Measurements from ENCODE around the gene MMAB. TPM values are rescaled to one million over a fixed set of nuclear protein-coding genes. Genes with fewer than 3 reads are reported as not detected.

The MMAB gene
- total and polyA plus RNA-seq, 2 of the 13 experiments (the other 11 are each of a cell fraction or from before 2014, with no cell fraction given) = 26.1 to 77.3 TPM

GRCh38 chr12:109588461-109589239 is 15.3 kb upstream of the MMAB start (continued):
- TF ChIP-seq, protein P1, sequence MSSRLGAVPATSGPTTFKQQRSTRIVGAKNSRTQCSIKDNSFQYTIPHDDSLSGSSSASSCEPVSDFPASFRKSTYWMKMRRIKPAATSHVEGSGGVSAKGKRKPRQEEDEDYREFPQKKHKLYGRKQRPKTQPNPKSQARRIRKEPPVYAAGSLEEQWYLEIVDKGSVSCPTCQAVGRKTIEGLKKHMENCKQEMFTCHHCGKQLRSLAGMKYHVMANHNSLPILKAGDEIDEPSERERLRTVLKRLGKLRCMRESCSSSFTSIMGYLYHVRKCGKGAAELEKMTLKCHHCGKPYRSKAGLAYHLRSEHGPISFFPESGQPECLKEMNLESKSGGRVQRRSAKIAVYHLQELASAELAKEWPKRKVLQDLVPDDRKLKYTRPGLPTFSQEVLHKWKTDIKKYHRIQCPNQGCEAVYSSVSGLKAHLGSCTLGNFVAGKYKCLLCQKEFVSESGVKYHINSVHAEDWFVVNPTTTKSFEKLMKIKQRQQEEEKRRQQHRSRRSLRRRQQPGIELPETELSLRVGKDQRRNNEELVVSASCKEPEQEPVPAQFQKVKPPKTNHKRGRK (CRISPR knock-in tag; IDR thresholded peaks at IDR 0.05) = no peak
- TF ChIP-seq ZFAT (CRISPR knock-in tag; conservative IDR thresholded peaks at IDR 0.05) (no peak), NR2C2 (CRISPR knock-in tag; IDR thresholded peaks at IDR 0.05; ENCODE audit: borderline replicate concordance) (no peak), RBM39 (IDR thresholded peaks at IDR 0.05; ENCODE audit: low read depth, low read length, poor library complexity, severe bottlenecking) (peak; percentile 45), ZEB1 (IDR thresholded peaks at IDR 0.05; ENCODE audit: insufficient replicate concordance, low read depth) (peak; percentile 81), ZNF180 (CRISPR knock-in tag; IDR thresholded peaks at IDR 0.05; ENCODE audit: borderline replicate concordance, low read depth) (no peak), ZNF484 (CRISPR knock-in tag; IDR thresholded peaks at IDR 0.05; ENCODE audit: borderline replicate concordance, low read depth) (no peak), ZNF619 (CRISPR knock-in tag; IDR thresholded peaks at IDR 0.05) (0 out of 2 replicates have a peak, but pooled peaks have one; percentile 20), ELF4 (CRISPR knock-in tag; IDR thresholded peaks at IDR 0.05; ENCODE audit: borderline replicate concordance) (no peak), CENPBD1 (CRISPR knock-in tag; IDR thresholded peaks at IDR 0.05; ENCODE audit: borderline replicate concordance, low read depth) (no peak), ZNF746 (CRISPR knock-in tag; IDR thresholded peaks at IDR 0.05) (no peak), TCF7 (IDR thresholded peaks at IDR 0.05; ENCODE audit: low read depth) (peak; percentile 40; the same call in 1 of the 2 replicates), ISL2 (CRISPR knock-in tag; IDR thresholded peaks at IDR 0.05) (no peak), STAT5B (CRISPR knock-in tag; IDR thresholded peaks at IDR 0.05) (no peak), PRDM15 (CRISPR knock-in tag; IDR thresholded peaks at IDR 0.05) (no peak), FOSL2 (CRISPR knock-in tag; IDR thresholded peaks at IDR 0.05) (peak; percentile 91), ZNF256 (CRISPR knock-in tag; conservative IDR thresholded peaks at IDR 0.05) (no peak)
- TF ChIP-seq, protein P2, sequence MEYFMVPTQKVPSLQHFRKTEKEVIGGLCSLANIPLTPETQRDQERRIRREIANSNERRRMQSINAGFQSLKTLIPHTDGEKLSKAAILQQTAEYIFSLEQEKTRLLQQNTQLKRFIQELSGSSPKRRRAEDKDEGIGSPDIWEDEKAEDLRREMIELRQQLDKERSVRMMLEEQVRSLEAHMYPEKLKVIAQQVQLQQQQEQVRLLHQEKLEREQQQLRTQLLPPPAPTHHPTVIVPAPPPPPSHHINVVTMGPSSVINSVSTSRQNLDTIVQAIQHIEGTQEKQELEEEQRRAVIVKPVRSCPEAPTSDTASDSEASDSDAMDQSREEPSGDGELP (IDR thresholded peaks at IDR 0.05; ENCODE audit: borderline replicate concordance, low read depth) = peak; percentile 85; the same call in 1 of the 2 replicates

Data from HepG2 (cell line).